Smooth muscle cell (in vitro differentiated cells): Measurements from ENCODE around the gene UGT1A8. TPM values are rescaled to one million over a fixed set of nuclear protein-coding genes. Genes with fewer than 3 reads are reported as not detected.
A peak's percentile ranks its signal among the peaks of the same experiment; 100 is the strongest.
"Not testable (repeated sequence)": the region's sequence is repeated elsewhere in the genome, so short reads cannot be mapped to it uniquely, and the experiment has no call there.

Source experiments
- DNase-seq: peaks from one replicate; lab custom pipeline; 2025; ENCODE audit not compliant: unreplicated experiment; lab: John Stamatoyannopoulos, UW
- H2AFZ ChIP-seq: fragments of 200-600 bp; sonication (generic); 2 replicates; pipeline ENCODE4 v1.6.0; 2016; ENCODE audit warnings: antibody characterized with exemption, low read depth, mild to moderate bottlenecking
- H3F3A ChIP-seq: fragments of 200-600 bp; sonication (generic); 2 replicates; pipeline ENCODE4 v1.6.0; 2017; ENCODE audit warnings: antibody characterized with exemption, low read depth
- H3K27ac ChIP-seq: fragments of 200-600 bp; sonication (generic); 2 replicates; pipeline ENCODE4 v1.5.1; 2016; ENCODE audit warnings: low read depth, mild to moderate bottlenecking
- H3K27me3 ChIP-seq: fragments of 200-600 bp; sonication (generic); 2 replicates; pipeline ENCODE4 v1.6.1; 2016; ENCODE audit warnings: low read depth, mild to moderate bottlenecking
- H3K36me3 ChIP-seq: fragments of 200-600 bp; sonication (generic); 2 replicates; pipeline ENCODE4 v1.5.1; 2016; ENCODE audit warnings: low read depth
- H3K4me1 ChIP-seq: fragments of 200-600 bp; sonication (generic); 2 replicates; pipeline ENCODE4 v1.5.1; 2016; ENCODE audit warnings: low read depth
- H3K4me2 ChIP-seq: fragments of 200-600 bp; sonication (generic); 2 replicates; pipeline ENCODE4 v1.6.0; 2016; ENCODE audit warnings: mild to moderate bottlenecking
- H3K4me3 ChIP-seq: fragments of 200-600 bp; sonication (generic); 2 replicates; pipeline ENCODE4 v1.5.1; 2016; ENCODE audit warnings: mild to moderate bottlenecking
- H3K79me2 ChIP-seq: fragments of 200-600 bp; sonication (generic); 2 replicates; pipeline ENCODE4 v1.6.0; 2016; ENCODE audit warnings: low read depth, mild to moderate bottlenecking
- H3K9ac ChIP-seq: fragments of 200-600 bp; sonication (generic); 2 replicates; pipeline ENCODE4 v1.6.0; 2016; ENCODE audit warnings: low read depth
- H3K9me3 ChIP-seq: fragments of 200-600 bp; sonication (generic); replicated peaks from 2 replicates; pipeline ENCODE4 v1.5.1; 2016; ENCODE audit warnings: low read depth
- H4K20me1 ChIP-seq: fragments of 200-600 bp; sonication (generic); 2 replicates; pipeline ENCODE4 v1.6.0; 2016; ENCODE audit warnings: low read depth
- CTCF ChIP-seq: fragments of 200-600 bp; sonication (generic); IDR thresholded peaks from 2 replicates; pipeline ENCODE4 v1.5.1; 2017; ENCODE audit warnings: borderline replicate concordance, mild to moderate bottlenecking, antibody characterized with exemption; ENCODE audit not compliant: insufficient read depth, poor library complexity, severe bottlenecking
- WGBS: methylation state at CpG from one replicate; pipeline ENCODE4 v1.1.7; 2016; ENCODE audit warnings: low lambda C conversion rate; 5-methylcytosine and 5-hydroxymethylcytosine counted together
- polyA plus RNA-seq: library from polyadenylated mRNA; unstranded; fragments of >200 nt; fragmentation: Nextera tagmentation; extraction: Ambion mirVana; gene quantifications from 2 replicates; pipeline ENCODE4 v1.2.1, GENCODE V29; 2016
- total RNA-seq: library from RNA; depleted of rRNA; stranded (reverse); fragments of >200 nt; gene quantifications from 2 replicates; pipeline ENCODE4 v1.2.3, GENCODE V29; 2014

The UGT1A8 gene
- total and polyA plus RNA-seq, 2 experiments from 2014 or later, result not detected

- H3F3A ChIP-seq, result peaks cover 12% of the 10 kb centered on the region
- H3K4me1 ChIP-seq, result peaks cover 14% of the 10 kb centered on the region
- H3K79me2 ChIP-seq, result no peaks in the 10 kb centered on the region
- peak overlapping the region; percentile 77 for H3K27ac ChIP-seq
- no peaks in the 10 kb centered on the region for H3K27me3 ChIP-seq
- no peaks in the 10 kb centered on the region for H3K9me3 ChIP-seq
- WGBS, result 0% methylated on average over 1 of the region's 1 CpG
- peak overlapping the region; percentile 31 for H3K9ac ChIP-seq
- no peaks in the 10 kb centered on the region for H3K36me3 ChIP-seq
- DNase-seq, result no peak
- H4K20me1 ChIP-seq, result no peaks in the 10 kb centered on the region
- no peak overlapping the region for H3K4me3 ChIP-seq
- TF ChIP-seq CTCF, result no peak
- peak overlapping the region; percentile 56 for H2AFZ ChIP-seq
- H3K4me2 ChIP-seq, result peak overlapping the region; percentile 65
Measured at GRCh38 chr2:233700028-233700635, 82.7 kb downstream of the UGT1A8 start.

- not testable (repeated sequence) for H3K4me2 ChIP-seq, H4K20me1 ChIP-seq, H3K79me2 ChIP-seq, H3K4me3 ChIP-seq, H3K36me3 ChIP-seq, H2AFZ ChIP-seq, H3K9me3 ChIP-seq, H3K27me3 ChIP-seq, DNase-seq, H3K27ac ChIP-seq, H3K9ac ChIP-seq
- WGBS, result 93% methylated on average over 5 of the region's 5 CpGs
- H3F3A ChIP-seq, result peaks cover 12% of the 10 kb centered on the region
- H3K4me1 ChIP-seq, result peaks cover 14% of the 10 kb centered on the region
Measured at GRCh38 chr2:233700842-233701241, 83.4 kb downstream of the UGT1A8 start.

- Histone ChIP-seq H3K4me1 (peaks cover 14% of the 10 kb centered on the region), H3K4me2 (no peak overlapping the region), H3K4me3 (no peak overlapping the region), H4K20me1 (no peaks in the 10 kb centered on the region), H3K27ac (no peak overlapping the region), H3K27me3 (no peaks in the 10 kb centered on the region), H3K36me3 (no peaks in the 10 kb centered on the region), H3K79me2 (no peaks in the 10 kb centered on the region), H3F3A (peaks cover 12% of the 10 kb centered on the region), H3K9me3 (no peaks in the 10 kb centered on the region), H2AFZ (no peak overlapping the region), H3K9ac (no peak overlapping the region)
- DNase-seq, result no peak
- TF ChIP-seq CTCF, result no peak
- 61% methylated on average over 3 of the region's 3 CpGs for WGBS
Measured at GRCh38 chr2:233702238-233702637, 84.8 kb downstream of the UGT1A8 start.

- Histone ChIP-seq H3K9me3 (no peaks in the 10 kb centered on the region), H3K4me2 (no peak overlapping the region), H3F3A (no peaks in the 10 kb centered on the region), H3K4me3 (no peak overlapping the region), H3K36me3 (no peaks in the 10 kb centered on the region), H3K4me1 (no peaks in the 10 kb centered on the region), H2AFZ (no peak overlapping the region), H3K27ac (peak overlapping the region; percentile 13), H3K9ac (no peak overlapping the region), H3K27me3 (no peaks in the 10 kb centered on the region), H3K79me2 (no peaks in the 10 kb centered on the region), H4K20me1 (no peaks in the 10 kb centered on the region)
- 68% methylated on average over 4 of the region's 4 CpGs for WGBS
- no peak for DNase-seq
- TF ChIP-seq CTCF, result no peak
Measured at GRCh38 chr2:233705911-233706506, 88.6 kb downstream of the UGT1A8 start.
